K562 (cell line): ENCODE data around the gene SOS1. TPM values are rescaled to one million over a fixed set of nuclear protein-coding genes. Genes with fewer than 3 reads are reported as not detected.

ENCODE experiments used
- ATAC-seq: fragments of 200-7000 bp; cut with Tn5 transposase; 3 replicates; pipeline ENCODE4 v1.9.1; 2020; ENCODE audit warnings: moderate library complexity
- BruUV-seq: library from RNA; stranded (reverse); fragments of 400-500 nt; replicated peaks from 2 replicates; lab custom pipeline; 2021; lab: Mats Ljungman, UMichigan
- CTCF ChIA-PET: fragments of 300-600 bp; formaldehyde crosslinking; extraction: SDS; loops from one replicate; lab custom pipeline; 2021; ENCODE audit warnings: low intra/inter-chr PET ratio; lab: Yijun Ruan, JAX
- POLR2A ChIA-PET: fragments of 300-600, 350-650 bp; sonication (Branson Sonifier 250); formaldehyde crosslinking; extraction: SDS; loops from one replicate; lab custom pipeline; 2021; ENCODE audit warnings: antibody characterized with exemption, inconsistent platforms; lab: Yijun Ruan, JAX
- DNase-seq, 4 experiments: peaks; one replicate each; pipeline versions ENCODE4 v3.0.0 to v3.0.0-alpha.2; 2011 to 2018; ENCODE audit warnings: low spot score in 3 of 4, mixed read lengths in 3 of 4; ENCODE audit errors: extremely low read depth in 1 of 4
- FAIRE-seq: peaks from 2 replicates; lab custom pipeline; 2011; peaks lifted over from hg19 to GRCh38; lab: Jason Lieb, UNC
- H2AFZ ChIP-seq: 2 replicates; pipeline ENCODE4 v1.6.0; 2011; ENCODE audit warnings: low read depth, low read length, control low read depth, inconsistent platforms
- H3K27ac ChIP-seq: fragments of 200-600 bp; 3 replicates; pipeline ENCODE4 v1.8.0; 2011; ENCODE audit warnings: low read depth, mild to moderate bottlenecking, control low read depth, inconsistent platforms, low read length, moderate library complexity, mixed read lengths; ENCODE audit errors: extremely low read depth
- H3K27me3 ChIP-seq, 2 experiments: fragments of 300-600 bp in 1 of 2; 2 replicates in 1 of 2; 3 replicates in 1 of 2; pipeline versions ENCODE4 v1.6.0 to v1.8.0; 2011; ENCODE audit warnings: inconsistent platforms in 2 of 2, low read length in 2 of 2, mild to moderate bottlenecking in 1 of 2, mixed read lengths in 1 of 2, moderate library complexity in 1 of 2; ENCODE audit not compliant: control insufficient read depth in 2 of 2, insufficient read depth in 2 of 2
- H3K36me3 ChIP-seq: fragments of 300-600 bp; 3 replicates; pipeline ENCODE4 v1.8.0; 2011; ENCODE audit warnings: mild to moderate bottlenecking, low read length, inconsistent platforms; ENCODE audit not compliant: control insufficient read depth, insufficient read depth
- H3K4me1 ChIP-seq, 2 experiments: fragments of 200-600 bp in 1 of 2; replicated peaks in 1 of 2; 2 replicates in 1 of 2; 3 replicates in 1 of 2; pipeline versions ENCODE4 v1.5.1 to v1.8.0; 2011; ENCODE audit warnings: inconsistent platforms in 2 of 2, low read length in 2 of 2, mild to moderate bottlenecking in 1 of 2, mixed read lengths in 1 of 2, moderate library complexity in 1 of 2; ENCODE audit not compliant: control insufficient read depth in 2 of 2, insufficient read depth in 2 of 2
- H3K4me2 ChIP-seq: 2 replicates; pipeline ENCODE4 v1.6.1; 2011; ENCODE audit warnings: low read length, control low read depth, inconsistent platforms, mixed read lengths; ENCODE audit not compliant: insufficient read depth
- H3K4me3 ChIP-seq: fragments of 200-600 bp; sonication (generic), shearing (Covaris generic); 2 replicates; pipeline ENCODE4 v1.5.1; 2016; ENCODE audit warnings: control low read depth, inconsistent platforms
- H3K79me2 ChIP-seq: fragments of 200-600 bp; 3 replicates; pipeline ENCODE4 v1.8.0; 2011; ENCODE audit warnings: low read length, inconsistent platforms; ENCODE audit not compliant: control insufficient read depth, insufficient read depth
- H3K9ac ChIP-seq, 2 experiments: 2 replicates each; pipeline versions ENCODE4 v1.6.0 to v1.6.1; 2011; ENCODE audit warnings: low read depth in 2 of 2, low read length in 2 of 2, control low read depth in 1 of 2, inconsistent platforms in 1 of 2, mild to moderate bottlenecking in 1 of 2, mixed read lengths in 1 of 2; ENCODE audit not compliant: insufficient read depth in 1 of 2
- H3K9me1 ChIP-seq: one replicate; pipeline ENCODE4 v1.6.0; 2011; ENCODE audit warnings: inconsistent platforms, mild to moderate bottlenecking, low read length, moderate library complexity; ENCODE audit not compliant: control insufficient read depth, insufficient read depth
- H3K9me3 ChIP-seq: replicated peaks from 2 replicates; pipeline ENCODE4 v1.5.1; 2011; ENCODE audit warnings: low read depth, low read length, inconsistent platforms; ENCODE audit not compliant: control insufficient read depth, insufficient read depth
- H4K20me1 ChIP-seq: replicated peaks from 2 replicates; pipeline ENCODE4 v1.6.1; 2011; ENCODE audit warnings: low read length, inconsistent platforms, mixed read lengths; ENCODE audit not compliant: control insufficient read depth, insufficient read depth
- CGGBP1 ChIP-seq: fragments of 250-450 bp; sonication (Bioruptor Pico); IDR thresholded peaks from 2 replicates; pipeline ENCODE4 v1.9.0; 2021; ENCODE audit warnings: mild to moderate bottlenecking
- CREB5 ChIP-seq: fragments of 250-450 bp; sonication (Bioruptor Pico); IDR thresholded peaks from 2 replicates; pipeline ENCODE4 v1.5.0; 2020; ENCODE audit warnings: mild to moderate bottlenecking
- ETV1 ChIP-seq: fragments of 450-650 bp; conservative IDR thresholded peaks from 2 replicates; pipeline ENCODE4 v1.6.1; 2016; ENCODE audit warnings: missing genetic modification characterization, control low read depth, low read depth, missing compliant biosample characterization
- HLTF ChIP-seq: fragments of 450-650 bp; IDR thresholded peaks from 2 replicates; pipeline ENCODE4 v1.6.1; 2016
- JUN ChIP-seq, 2 experiments: sonication (generic) in 1 of 2; formaldehyde crosslinking in 1 of 2; IDR thresholded peaks; 2 replicates each; pipeline versions ENCODE4 v1.6.1 to v1.8.0; 2012 to 2022; ENCODE audit warnings: borderline replicate concordance in 2 of 2, mild to moderate bottlenecking in 2 of 2, improper control_type of control experiment in 1 of 2, low read depth in 1 of 2, low read length in 1 of 2, missing genetic modification reagents in 1 of 2
- PHB2 ChIP-seq: fragments of 450-650 bp; IDR thresholded peaks from 2 replicates; pipeline ENCODE4 v1.6.1; 2017; ENCODE audit warnings: low read depth
- PTTG1 ChIP-seq: fragments of 450-650 bp; IDR thresholded peaks from 2 replicates; pipeline ENCODE4 v1.6.1; 2016; ENCODE audit warnings: low read depth, mild to moderate bottlenecking, missing genetic modification characterization, missing compliant biosample characterization
- TEAD4 ChIP-seq, 2 experiments: sonication (generic) in 1 of 2; formaldehyde crosslinking in 1 of 2; IDR thresholded peaks; 2 replicates each; pipeline versions ENCODE4 v1.6.1 to v1.8.0; 2012 to 2022; ENCODE audit warnings: borderline replicate concordance in 1 of 2, inconsistent platforms in 1 of 2, low read length in 1 of 2, mild to moderate bottlenecking in 1 of 2, missing genetic modification reagents in 1 of 2
- ZNF316 ChIP-seq: fragments of 450-650 bp; IDR thresholded peaks from 2 replicates; pipeline ENCODE4 v1.6.1; 2016
- in situ Hi-C: fragments of 300-500 bp; cut with MboI; formaldehyde crosslinking; loops from 4 replicates; pipeline ENCODE4 v1.15.0; 2018; ENCODE audit warnings: inconsistent platforms, mixed read lengths
- intact Hi-C: fragments of 100-400 bp; cut with micrococcal nuclease; formaldehyde crosslinking; loops from 2 replicates; pipeline ENCODE4 v1.14.2; 2022
- polyA plus RNA-seq, 8 experiments: library from polyadenylated mRNA; depleted of rRNA in 4 of 8; stranded (reverse) in 5 of 8; unstranded in 3 of 8; fragments of >200 nt; fragmentation: Nextera tagmentation in 2 of 8; fragmentation: Illumina TruSeq in 1 of 8; extraction: Ambion mirVana in 2 of 8; extraction: Trizol in 1 of 8; gene quantifications; 2 replicates each; pipeline versions ENCODE4 v1.2.1 to v1.2.3, GENCODE V29; 2011 to 2014; ENCODE audit warnings: inconsistent platforms in 1 of 8, missing spikeins in 1 of 8
- total RNA-seq, 7 experiments: library from RNA; depleted of rRNA in 6 of 7; stranded (reverse); fragments of >200 nt in 6 of 7; fragmentation: Illumina TruSeq in 2 of 7; extraction: Trizol in 2 of 7; gene quantifications; 2 replicates each; pipeline versions ENCODE4 v1.2.1 to v1.2.3, GENCODE V29; 2011 to 2021; ENCODE audit warnings: low replicate concordance in 1 of 7

SOS1 gene
- total and polyA plus RNA-seq, 9 of the 15 experiments (the other 6 are each of a cell fraction or from before 2014, with no cell fraction given): 2.5 to 27.1 (median 16.3) TPM

GRCh38 chr2:39027421-39027820 lies 93.4 kb downstream of the SOS1 start:
- no TSS peak for BruUV-seq
- ChIA-PET CTCF (no interaction called here), POLR2A (no interaction called here)
- no peaks in the 10 kb centered on the region for H3K79me2 ChIP-seq
- no peak for FAIRE-seq
- no peak overlapping the region for H3K4me3 ChIP-seq
- H3K9me3 ChIP-seq: no peaks in the 10 kb centered on the region
- H3K36me3 ChIP-seq: peaks cover 34% of the 10 kb centered on the region
- H3K27ac ChIP-seq: no peak overlapping the region
- intact Hi-C loops: no loop called here
- no peaks in the 10 kb centered on the region for H3K27me3 ChIP-seq
- no peak for DNase-seq
- H3K9ac ChIP-seq: no peak overlapping the region
- no peaks in the 10 kb centered on the region for H3K4me1 ChIP-seq
- TF ChIP-seq PHB2 (no peak), JUN (IDR thresholded peaks at IDR 0.05; ENCODE audit: borderline replicate concordance, low read depth, low read length) (no peak), JUN (CRISPR knock-in tag; IDR thresholded peaks at IDR 0.05; ENCODE audit: borderline replicate concordance) (no peak), HLTF (no peak), ZNF316 (no peak), CGGBP1 (CRISPR knock-in tag) (no peak), ETV1 (tag) (no peak), CREB5 (CRISPR knock-in tag) (no peak), TEAD4 (IDR thresholded peaks at IDR 0.05; ENCODE audit: low read length) (no peak), TEAD4 (CRISPR knock-in tag; IDR thresholded peaks at IDR 0.05; ENCODE audit: borderline replicate concordance) (no peak), PTTG1 (no peak)
- in situ Hi-C loops: no loop called here
- H4K20me1 ChIP-seq: no peaks in the 10 kb centered on the region
- H3K4me2 ChIP-seq: no peak overlapping the region
- no peaks in the 10 kb centered on the region for H3K9me1 ChIP-seq
- H2AFZ ChIP-seq: no peak overlapping the region
- ATAC-seq: no peak
